GM19025 (cell line): ENCODE results near the gene LIN37.
"Not testable (repeated sequence)": the region's sequence is repeated elsewhere in the genome, so short reads cannot be mapped to it uniquely, and the experiment has no call there.

Experiments used
- ATAC-seq: cut with Tn5 transposase; IDR thresholded peaks from one replicate; pipeline ENCODE4 v1.9.1; 2021; ENCODE audit warnings: mild to moderate bottlenecking, low read depth, moderate library complexity; ENCODE audit not compliant: unreplicated experiment

Gene LIN37

GRCh38 chr19:35768082-35768421 is 19.7 kb downstream of the LIN37 start:
- ATAC-seq, result no peak

- not testable (repeated sequence) for ATAC-seq
Observed at GRCh38 chr19:35772362-35772761, 24.0 kb downstream of the LIN37 start.

- ATAC-seq, result no peak
Observed at GRCh38 chr19:35773020-35773806, 24.8 kb downstream of the LIN37 start.

- no peak for ATAC-seq
Observed at GRCh38 chr19:35774274-35775045, 26.1 kb downstream of the LIN37 start.

GRCh38 chr19:35775046-35775297 is 26.6 kb downstream of the LIN37 start:
- no peak for ATAC-seq

- peak; percentile 95 for ATAC-seq
Observed at GRCh38 chr19:35775298-35776101, 27.1 kb downstream of the LIN37 start, which contains the start of gene ARHGAP33. Gene ARHGAP33 (plus strand): TSS chr19:35775564. CDS start chr19:35775659, 95 bp downstream.

GRCh38 chr19:35776102-35776788 is 27.9 kb downstream of the LIN37 start:
- no peak for ATAC-seq

- no peak for ATAC-seq
Observed at GRCh38 chr19:35777086-35777841, 28.9 kb downstream of the LIN37 start.

GRCh38 chr19:35777961-35778360 is 29.6 kb downstream of the LIN37 start:
- ATAC-seq, result no peak

GRCh38 chr19:35779033-35779432 is 30.7 kb downstream of the LIN37 start:
- no peak for ATAC-seq

- no peak for ATAC-seq
Observed at GRCh38 chr19:35780058-35780457, 31.7 kb downstream of the LIN37 start.

GRCh38 chr19:35780717-35781116 is 32.3 kb downstream of the LIN37 start:
- ATAC-seq, result no peak

GRCh38 chr19:35781650-35782049 is 33.3 kb downstream of the LIN37 start:
- no peak for ATAC-seq

- ATAC-seq, result no peak
Observed at GRCh38 chr19:35782589-35782988, 34.2 kb downstream of the LIN37 start.

- ATAC-seq, result no peak
Observed at GRCh38 chr19:35783469-35784434, 35.4 kb downstream of the LIN37 start.

GRCh38 chr19:35784503-35785338 is 36.3 kb downstream of the LIN37 start:
- no peak for ATAC-seq

- no peak for ATAC-seq
Observed at GRCh38 chr19:35785339-35785627, 36.9 kb downstream of the LIN37 start.
